GM19468 (cell line): Measurements from ENCODE around the gene ZNF213.

ENCODE experiments used
- ATAC-seq: cut with Tn5 transposase; IDR thresholded peaks from one replicate; pipeline ENCODE4 v1.9.1; 2021; ENCODE audit warnings: mild to moderate bottlenecking, moderate library complexity, moderate number of reproducible peaks; ENCODE audit not compliant: unreplicated experiment; ENCODE audit errors: extremely low read depth

Gene ZNF213

GRCh38 chr16:3187798-3188674, 53.2 kb downstream of the ZNF213 start, which contains the start of gene OR1F1:
OR1F1 (plus strand) TSS chr16:3188204.
- no peak for ATAC-seq

- ATAC-seq, result no peak
Measured at GRCh38 chr16:3188675-3188924, 53.8 kb downstream of the ZNF213 start.

GRCh38 chr16:3188925-3189825, 54.3 kb downstream of the ZNF213 start:
- no peak for ATAC-seq

GRCh38 chr16:3189869-3190268, 55.0 kb downstream of the ZNF213 start:
- ATAC-seq, result no peak

- no peak for ATAC-seq
Measured at GRCh38 chr16:3190949-3191353, 56.1 kb downstream of the ZNF213 start.
